HCT116 (cell line): ENCODE results near the gene CPNE4. TPM values are rescaled to one million over a fixed set of nuclear protein-coding genes. Genes with fewer than 3 reads are reported as not detected.

Experiments used
- ATAC-seq: fragments of 200-7000 bp; cut with Tn5 transposase; 2 replicates; pipeline ENCODE4 v1.9.1; 2020; ENCODE audit warnings: mild to moderate bottlenecking, moderate library complexity
- BruUV-seq: library from RNA; stranded (reverse); fragments of 400-500 nt; replicated peaks from 2 replicates; lab custom pipeline; 2021; lab: Mats Ljungman, UMichigan
- CTCF ChIA-PET: fragments of 300-600 bp; sonication (Branson Sonifier 250); formaldehyde crosslinking; loops from one replicate; lab custom pipeline; 2021; ENCODE audit warnings: antibody characterized with exemption; lab: Charles Lee
- POLR2A ChIA-PET: fragments of 300-600, 350-600 bp; sonication (Branson Sonifier 250); formaldehyde crosslinking; loops from one replicate; lab custom pipeline; 2021; ENCODE audit warnings: antibody characterized with exemption; lab: Charles Lee
- RAD21 ChIA-PET, 2 experiments: fragments of 300-600 bp; sonication (Branson Sonifier 250); formaldehyde crosslinking; loops; one replicate each; lab custom pipeline; 2023; ENCODE audit warnings: low total read pairs in 2 of 2; ENCODE audit not compliant: uncharacterized antibody in 2 of 2, unreplicated experiment in 2 of 2, low non-redundant PET in 1 of 2; lab: Charles Lee
- DNase-seq: peaks from one replicate; pipeline ENCODE4 v3.0.0-alpha.2; 2010; ENCODE audit warnings: low read depth, low spot score
- H2AFZ ChIP-seq: fragments of 200-600 bp; shearing (Covaris generic), sonication (generic); 2 replicates; pipeline ENCODE4 v1.6.1; 2017; ENCODE audit warnings: low read depth, mixed run types, mixed read lengths, antibody characterized with exemption, low read length; ENCODE audit not compliant: poor library complexity, severe bottlenecking
- H3K27ac ChIP-seq: 2 replicates; pipeline ENCODE4 v1.5.1; 2012; ENCODE audit warnings: low read depth, low read length
- H3K27me3 ChIP-seq: fragments of 200-600 bp; sonication (generic); 2 replicates; pipeline ENCODE4 v1.6.1; 2016; ENCODE audit warnings: mixed run types, low read length, mixed read lengths; ENCODE audit not compliant: insufficient read depth
- H3K36me3 ChIP-seq, 2 experiments: fragments of 200-500 bp in 1 of 2; fragments of 200-600 bp in 1 of 2; sonication (Bioruptor generic) in 1 of 2; sonication (generic) in 1 of 2; 2 replicates each; pipeline versions ENCODE4 v1.5.1 to v1.6.1; 2014 to 2016; ENCODE audit warnings: low read length in 2 of 2, inconsistent platforms in 1 of 2, mixed read lengths in 1 of 2, mixed run types in 1 of 2; ENCODE audit not compliant: insufficient read depth in 2 of 2, control insufficient read depth in 1 of 2
- H3K4me1 ChIP-seq, 2 experiments: fragments of 200-600 bp in 1 of 2; sonication (generic) in 1 of 2; 2 replicates each; pipeline versions ENCODE4 v1.5.1 to v1.6.1; 2012 to 2017; ENCODE audit warnings: low read length in 2 of 2, inconsistent platforms in 1 of 2, mild to moderate bottlenecking in 1 of 2, mixed read lengths in 1 of 2, mixed run types in 1 of 2, moderate library complexity in 1 of 2; ENCODE audit not compliant: insufficient read depth in 2 of 2, control insufficient read depth in 1 of 2
- H3K4me2 ChIP-seq: fragments of 200-600 bp; sonication (generic); 2 replicates; pipeline ENCODE4 v1.6.1; 2017; ENCODE audit warnings: mixed run types, low read length, mixed read lengths
- H3K4me3 ChIP-seq, 2 experiments: fragments of 200-600 bp in 1 of 2; sonication (generic) in 1 of 2; replicated peaks in 1 of 2; 2 replicates each; pipeline ENCODE4 v1.5.1; 2011 to 2016; ENCODE audit warnings: low read length in 2 of 2, control low read depth in 1 of 2, low read depth in 1 of 2, mild to moderate bottlenecking in 1 of 2, mixed read lengths in 1 of 2, mixed run types in 1 of 2
- H3K79me2 ChIP-seq: fragments of 200-600 bp; sonication (generic); 2 replicates; pipeline ENCODE4 v1.6.1; 2017; ENCODE audit warnings: mild to moderate bottlenecking, mixed run types, low read length, moderate library complexity, mixed read lengths; ENCODE audit not compliant: insufficient read depth
- H3K9ac ChIP-seq: fragments of 200-600 bp; sonication (generic); 2 replicates; pipeline ENCODE4 v1.6.1; 2016; ENCODE audit warnings: low read length, mixed read lengths
- H3K9me2 ChIP-seq: fragments of 200-600 bp; sonication (generic), shearing (Covaris generic); 2 replicates; pipeline ENCODE4 v1.6.1; 2017; ENCODE audit warnings: mixed run types, mild to moderate bottlenecking, moderate library complexity; ENCODE audit not compliant: insufficient read depth
- H3K9me3 ChIP-seq, 2 experiments: fragments of 200-500 bp in 1 of 2; fragments of 200-600 bp in 1 of 2; sonication (Bioruptor generic) in 1 of 2; sonication (generic) in 1 of 2; 2 replicates each; pipeline ENCODE4 v1.6.1; 2014 to 2017; ENCODE audit warnings: low read length in 2 of 2, mixed read lengths in 2 of 2, inconsistent platforms in 1 of 2, low read depth in 1 of 2, mild to moderate bottlenecking in 1 of 2, mixed run types in 1 of 2, moderate library complexity in 1 of 2; ENCODE audit not compliant: control insufficient read depth in 1 of 2, insufficient read depth in 1 of 2
- H4K20me1 ChIP-seq: fragments of 200-600 bp; sonication (generic), shearing (Covaris generic); 2 replicates; pipeline ENCODE4 v1.6.1; 2017; ENCODE audit warnings: mixed run types, mild to moderate bottlenecking, moderate library complexity; ENCODE audit not compliant: insufficient read depth
- CBX3 ChIP-seq: IDR thresholded peaks from 2 replicates; pipeline ENCODE4 v1.6.1; 2012; ENCODE audit warnings: low read depth
- CEBPB ChIP-seq: IDR thresholded peaks from 2 replicates; pipeline ENCODE4 v1.6.1; 2012; ENCODE audit warnings: low read depth
- EZH2phosphoT487 ChIP-seq: fragments of 200-600 bp; IDR thresholded peaks from 2 replicates; pipeline ENCODE4 v1.6.1; 2018; ENCODE audit warnings: antibody characterized with exemption, borderline replicate concordance
- FOSL1 ChIP-seq: IDR thresholded peaks from 2 replicates; pipeline ENCODE4 v1.6.1; 2012; ENCODE audit warnings: low read depth
- JUND ChIP-seq: IDR thresholded peaks from 2 replicates; pipeline ENCODE4 v1.6.1; 2012
- MAX ChIP-seq: IDR thresholded peaks from 2 replicates; pipeline ENCODE4 v1.6.1; 2012
- POLR2A ChIP-seq: IDR thresholded peaks from 2 replicates; pipeline ENCODE4 v1.7.0; 2011; ENCODE audit warnings: borderline replicate concordance; ENCODE audit not compliant: insufficient read depth, insufficient read length; ENCODE audit errors: extremely low read depth
- RAD21 ChIP-seq: IDR thresholded peaks from 2 replicates; pipeline ENCODE4 v1.6.1; 2012; ENCODE audit warnings: low read depth, mild to moderate bottlenecking
- SP1 ChIP-seq: IDR thresholded peaks from 2 replicates; pipeline ENCODE4 v1.6.1; 2012; ENCODE audit warnings: low read depth
- SRF ChIP-seq: IDR thresholded peaks from 2 replicates; pipeline ENCODE4 v1.6.1; 2012; ENCODE audit warnings: low read depth
- TCF7L2 ChIP-seq: IDR thresholded peaks from 2 replicates; pipeline ENCODE4 v1.7.0; 2011; ENCODE audit warnings: borderline replicate concordance, inconsistent platforms; ENCODE audit not compliant: insufficient read depth, insufficient read length; ENCODE audit errors: extremely low read depth
- YY1 ChIP-seq: IDR thresholded peaks from 2 replicates; pipeline ENCODE4 v1.6.1; 2011; ENCODE audit warnings: low read length, low read depth, moderate library complexity, mild to moderate bottlenecking; ENCODE audit not compliant: insufficient replicate concordance; ENCODE audit errors: extremely low read depth
- ZFX ChIP-seq: fragments of 450-650 bp; IDR thresholded peaks from 2 replicates; pipeline ENCODE4 v1.6.1; 2017
- ZNF274 ChIP-seq: fragments of 200-500 bp; sonication (Bioruptor generic); IDR thresholded peaks from 2 replicates; pipeline ENCODE4 v1.6.1; 2014; ENCODE audit warnings: mild to moderate bottlenecking, low read depth, low read length, inconsistent platforms
- intact Hi-C: fragments of 100-400 bp; cut with micrococcal nuclease; formaldehyde crosslinking; loops from 2 replicates; pipeline ENCODE4 v1.10.0; 2022
- total RNA-seq: library from RNA; stranded (reverse); gene quantifications from one replicate; pipeline ENCODE4 v1.2.1, GENCODE V29; 2021; ENCODE audit not compliant: unreplicated experiment

CPNE4 gene
- total RNA-seq, 1 experiment from 2014 or later, result not detected

GRCh38 chr3:131749826-131750225 is 285.0 kb downstream of the CPNE4 start (continued):
- TF ChIP-seq TCF7L2 (no peak), ZNF274 (no peak)

GRCh38 chr3:131747466-131747865 is 287.3 kb downstream of the CPNE4 start:
- Histone ChIP-seq H3K27ac (no peak overlapping the region), H3K79me2 (no peaks in the 10 kb centered on the region), H3K27me3 (peaks cover 13% of the 10 kb centered on the region), H3K4me2 (no peak overlapping the region), H3K9me2 (no peaks in the 10 kb centered on the region), H3K9ac (no peak overlapping the region), H3K36me3 (no peaks in the 10 kb centered on the region), H3K4me3 (no peak overlapping the region), H3K9me3 (no peaks in the 10 kb centered on the region), H4K20me1 (no peaks in the 10 kb centered on the region), H3K4me1 (no peaks in the 10 kb centered on the region), H2AFZ (no peak overlapping the region)
- ChIA-PET CTCF (no interaction called here), RAD21 (no interaction called here), POLR2A (no interaction called here)
- intact Hi-C loops, result no loop called here
- no peak for TF ChIP-seq RAD21
- no peak for TF ChIP-seq FOSL1
- no peak for TF ChIP-seq YY1
- no peak for TF ChIP-seq JUND
- no peak for TF ChIP-seq POLR2A
- TF ChIP-seq CEBPB, result no peak
- TF ChIP-seq SP1, result no peak
- TF ChIP-seq MAX, result no peak
- BruUV-seq, result no TSS peak
- no peak for ATAC-seq
- no peak for DNase-seq

GRCh38 chr3:131744765-131745164 is 290.0 kb downstream of the CPNE4 start:
- no peak overlapping the region for H2AFZ ChIP-seq
- no peaks in the 10 kb centered on the region for H3K36me3 ChIP-seq
- intact Hi-C loops, result no loop called here
- H3K27me3 ChIP-seq, result peaks cover 21% of the 10 kb centered on the region
- no peak overlapping the region for H3K4me2 ChIP-seq
- CTCF ChIA-PET, result no interaction called here
- POLR2A ChIA-PET, result no interaction called here
- BruUV-seq, result no TSS peak
- no peaks in the 10 kb centered on the region for H3K9me2 ChIP-seq
- H3K4me3 ChIP-seq, result no peak overlapping the region
- no peaks in the 10 kb centered on the region for H4K20me1 ChIP-seq
- no peaks in the 10 kb centered on the region for H3K4me1 ChIP-seq
- no peak for ATAC-seq
- no peaks in the 10 kb centered on the region for H3K79me2 ChIP-seq
- RAD21 ChIA-PET, result no interaction called here
- no peak for DNase-seq
- no peak overlapping the region for H3K27ac ChIP-seq
- TF ChIP-seq CBX3 (no peak), ZFX (no peak), CEBPB (no peak), EZH2phosphoT487 (no peak), SRF (no peak), POLR2A (no peak), TCF7L2 (no peak)
- H3K9me3 ChIP-seq, result no peaks in the 10 kb centered on the region
- H3K9ac ChIP-seq, result no peak overlapping the region
